HepG2 (cell line): Measurements from ENCODE around the gene FUZ. TPM values are rescaled to one million over a fixed set of nuclear protein-coding genes. Genes with fewer than 3 reads are reported as not detected.
A peak's percentile ranks its signal among the peaks of the same experiment; 100 is the strongest.

Source experiments
- ATAC-seq: fragments of 200-7000 bp; cut with Tn5 transposase; 3 replicates; pipeline ENCODE4 v1.9.1; 2020; ENCODE audit warnings: mild to moderate bottlenecking, moderate library complexity
- BruUV-seq: library from RNA; stranded (reverse); fragments of 400-500 nt; replicated peaks from 2 replicates; lab custom pipeline; 2021; lab: Mats Ljungman, UMichigan
- CTCF ChIA-PET: fragments of 300-600 bp; formaldehyde crosslinking; extraction: SDS; loops from one replicate; lab custom pipeline; 2021; ENCODE audit warnings: low total read pairs, inconsistent platforms, low intra/inter-chr PET ratio; lab: Yijun Ruan, JAX
- POLR2A ChIA-PET: fragments of 350-600 bp; sonication (Branson Sonifier 250); formaldehyde crosslinking; loops from one replicate; lab custom pipeline; 2020; ENCODE audit warnings: antibody characterized with exemption, inconsistent platforms; lab: Yijun Ruan, JAX
- DNase-seq: peaks from one replicate; pipeline ENCODE4 v3.0.0-alpha.2; 2015; ENCODE audit warnings: low spot score
- FAIRE-seq: peaks from 3 replicates; lab custom pipeline; 2011; peaks lifted over from hg19 to GRCh38; lab: Jason Lieb, UNC
- H2AFZ ChIP-seq: one replicate; pipeline ENCODE4 v1.6.1; 2011; ENCODE audit warnings: low read length, inconsistent platforms
- H3K27ac ChIP-seq: fragments of 300-600 bp; 3 replicates; pipeline ENCODE4 v1.8.0; 2011; ENCODE audit warnings: mixed run types, mild to moderate bottlenecking, mixed read lengths, low read length, inconsistent platforms; ENCODE audit not compliant: insufficient read depth; ENCODE audit errors: extremely low read length
- H3K27me3 ChIP-seq, 2 experiments: fragments of 200-600 bp in 1 of 2; 2 replicates in 1 of 2; 3 replicates in 1 of 2; pipeline versions ENCODE4 v1.6.0 to v1.8.0; 2011; ENCODE audit warnings: low read length in 2 of 2, mild to moderate bottlenecking in 2 of 2, moderate library complexity in 2 of 2, inconsistent platforms in 1 of 2; ENCODE audit not compliant: insufficient read depth in 2 of 2, control insufficient read depth in 1 of 2
- H3K36me3 ChIP-seq, 2 experiments: fragments of 200-600 bp in 1 of 2; replicated peaks in 1 of 2; 2 replicates in 1 of 2; 3 replicates in 1 of 2; pipeline versions ENCODE4 v1.5.1 to v1.8.0; 2011; ENCODE audit warnings: low read length in 2 of 2, inconsistent platforms in 1 of 2; ENCODE audit not compliant: insufficient read depth in 2 of 2, control insufficient read depth in 1 of 2
- H3K4me1 ChIP-seq: 2 replicates; pipeline ENCODE4 v1.5.1; 2012; ENCODE audit warnings: low read length, inconsistent platforms; ENCODE audit not compliant: insufficient read depth
- H3K4me2 ChIP-seq: 2 replicates; pipeline ENCODE4 v1.6.0; 2011; ENCODE audit warnings: low read depth, low read length, inconsistent platforms
- H3K4me3 ChIP-seq, 3 experiments: fragments of 200-600 bp in 1 of 3; sonication (generic), shearing (Covaris generic) in 1 of 3; replicated peaks in 1 of 3; 2 replicates each; pipeline ENCODE4 v1.5.1; 2011 to 2016; ENCODE audit warnings: low read length in 3 of 3, inconsistent platforms in 2 of 3, low read depth in 2 of 3, mild to moderate bottlenecking in 2 of 3, control low read depth in 1 of 3, mixed read lengths in 1 of 3; ENCODE audit not compliant: insufficient read depth in 1 of 3
- H3K79me2 ChIP-seq: one replicate; pipeline ENCODE4 v1.6.1; 2011; ENCODE audit warnings: low read length, inconsistent platforms; ENCODE audit not compliant: insufficient read depth
- H3K9ac ChIP-seq: 2 replicates; pipeline ENCODE4 v1.6.0; 2011; ENCODE audit warnings: mild to moderate bottlenecking, low read depth, low read length, inconsistent platforms; ENCODE audit not compliant: insufficient read depth
- H3K9me3 ChIP-seq: 2 replicates; pipeline ENCODE4 v1.5.1; 2012; ENCODE audit warnings: mild to moderate bottlenecking, low read length
- H4K20me1 ChIP-seq: 2 replicates; pipeline ENCODE4 v1.6.0; 2011; ENCODE audit warnings: inconsistent platforms, mild to moderate bottlenecking, low read length, moderate library complexity; ENCODE audit not compliant: insufficient read depth
- HDAC2 ChIP-seq: sonication (generic); formaldehyde crosslinking; IDR thresholded peaks from 2 replicates; pipeline ENCODE4 v1.4.0; 2020; ENCODE audit warnings: missing genetic modification reagents
- HIVEP1 ChIP-seq: sonication (generic); formaldehyde crosslinking; IDR thresholded peaks from 2 replicates; pipeline ENCODE4 v1.4.0; 2020; ENCODE audit warnings: mild to moderate bottlenecking, missing genetic modification reagents
- MED1 ChIP-seq: sonication (generic); formaldehyde crosslinking; IDR thresholded peaks from 2 replicates; pipeline ENCODE4 v1.4.0; 2020; ENCODE audit warnings: missing genetic modification reagents
- PAWR ChIP-seq: sonication (generic); formaldehyde crosslinking; IDR thresholded peaks from 2 replicates; pipeline ENCODE4 v1.4.0; 2020; ENCODE audit warnings: missing genetic modification reagents, mild to moderate bottlenecking, borderline replicate concordance
- RFX5 ChIP-seq: IDR thresholded peaks from 2 replicates; pipeline ENCODE4 v1.6.1; 2011; ENCODE audit warnings: low read depth, low read length, improper control_type of control experiment
- SNAPC5 ChIP-seq: sonication (generic); formaldehyde crosslinking; IDR thresholded peaks from 2 replicates; pipeline ENCODE4 v1.8.1; 2023; ENCODE audit warnings: mild to moderate bottlenecking, missing genetic modification reagents, borderline replicate concordance
- SP2 ChIP-seq: sonication (generic); formaldehyde crosslinking; IDR thresholded peaks from 2 replicates; pipeline ENCODE4 v1.5.1; 2020; ENCODE audit warnings: mild to moderate bottlenecking, missing genetic modification reagents
- ZFP91 ChIP-seq: sonication (generic); formaldehyde crosslinking; IDR thresholded peaks from 2 replicates; pipeline ENCODE4 v1.9.0; 2022; ENCODE audit warnings: missing genetic modification reagents, mild to moderate bottlenecking, borderline replicate concordance
- ZMAT3 ChIP-seq: sonication (generic); formaldehyde crosslinking; conservative IDR thresholded peaks from 2 replicates; pipeline ENCODE4 v1.7.0; 2021; ENCODE audit warnings: missing genetic modification reagents
- ZNF280B ChIP-seq: sonication (generic); formaldehyde crosslinking; IDR thresholded peaks from 2 replicates; pipeline ENCODE4 v1.5.0; 2020; ENCODE audit warnings: missing genetic modification reagents, mild to moderate bottlenecking, borderline replicate concordance
- ZNF318 ChIP-seq: sonication (generic); formaldehyde crosslinking; IDR thresholded peaks from 2 replicates; pipeline ENCODE4 v1.4.0; 2020; ENCODE audit warnings: mild to moderate bottlenecking, missing genetic modification reagents
- ZNF558 ChIP-seq: sonication (generic); formaldehyde crosslinking; IDR thresholded peaks from 2 replicates; pipeline ENCODE4 v1.9.0; 2022; ENCODE audit warnings: mild to moderate bottlenecking, missing genetic modification reagents, borderline replicate concordance
- WGBS: methylation state at CpG from one replicate; pipeline ENCODE4 v1.1.6; 2017; ENCODE audit warnings: low lambda C conversion rate; 5-methylcytosine and 5-hydroxymethylcytosine counted together
- in situ Hi-C: cut with HindIII; loops from 2 replicates; pipeline ENCODE4 v1.10.0; 2017; ENCODE audit warnings: low pct_unique_long_range_greater_than_20kb; ENCODE audit not compliant: extremely low pct_ligation_motif_present
- intact Hi-C: fragments of 100-400 bp; cut with micrococcal nuclease; formaldehyde crosslinking; loops from one replicate; pipeline ENCODE4 v1.10.0; 2022; ENCODE audit not compliant: unreplicated experiment
- polyA plus RNA-seq, 8 experiments: library from polyadenylated mRNA; depleted of rRNA in 3 of 8; stranded (reverse) in 7 of 8; unstranded in 1 of 8; fragments of >200 nt; fragmentation: Illumina TruSeq in 4 of 8; extraction: Trizol in 4 of 8; gene quantifications; 2 replicates each; pipeline versions ENCODE4 v1.2.1 to v1.2.3, GENCODE V29; 2011 to 2016; ENCODE audit warnings: low read depth in 4 of 8, missing spikeins in 1 of 8, mixed read lengths in 1 of 8; ENCODE audit not compliant: insufficient read depth in 1 of 8
- total RNA-seq, 5 experiments: library from RNA; depleted of rRNA; stranded (reverse); fragments of >200 nt; fragmentation: Illumina TruSeq; extraction: Trizol; gene quantifications; 2 replicates each; pipeline ENCODE4 v1.2.3, GENCODE V29; 2016; ENCODE audit warnings: low read depth in 1 of 5

The FUZ gene
- total and polyA plus RNA-seq, 2 of the 13 experiments (the other 11 are each of a cell fraction or from before 2014, with no cell fraction given) = 0.08 TPM; not detected in 1

- peak overlapping the region in 1 of 3 experiments; percentile 46; a peak in 3 of 6 replicates for H3K4me3 ChIP-seq
- no TSS peak for BruUV-seq
- ATAC-seq = peak; percentile 84
- TF ChIP-seq RFX5 = no peak
- no peak for TF ChIP-seq SP2
- peak; percentile 71; the same call in 1 of the 2 replicates for TF ChIP-seq HDAC2 (CRISPR knock-in tag)
- TF ChIP-seq ZNF280B (CRISPR knock-in tag) = no peak
- TF ChIP-seq SNAPC5 (CRISPR knock-in tag) = no peak
- no peak for TF ChIP-seq HIVEP1 (CRISPR knock-in tag)
- peak; percentile 79; the same call in 1 of the 2 replicates for TF ChIP-seq MED1 (CRISPR knock-in tag)
- TF ChIP-seq ZNF318 = 0 out of 2 replicates have a peak, but pooled peaks have one; percentile 60
- no peak for TF ChIP-seq ZNF558 (CRISPR knock-in tag)
- peak; percentile 35; the same call in 1 of the 2 replicates for TF ChIP-seq ZFP91 (CRISPR knock-in tag)
- TF ChIP-seq PAWR (CRISPR knock-in tag) = 0 out of 2 replicates have a peak, but pooled peaks have one; percentile 43
- TF ChIP-seq ZMAT3 (CRISPR knock-in tag) = peak; percentile 81; the same call in 1 of the 2 replicates
Measured at GRCh38 chr19:49771674-49772139, 41.4 kb downstream of the FUZ start.

More at GRCh38 chr19:49771674-49772139, 41.4 kb downstream of the FUZ start:
- FAIRE-seq (peak; percentile 94), DNase-seq (peak; percentile 89)
- Histone ChIP-seq H3K27me3 (no peaks in the 10 kb centered on the region; a peak in 1 of 5 replicates), H3K4me1 (peaks cover 48% of the 10 kb centered on the region), H3K36me3 (no peaks in the 10 kb centered on the region), H4K20me1 (no peaks in the 10 kb centered on the region), H3K9me3 (no peaks in the 10 kb centered on the region), H3K9ac (peak overlapping the region; percentile 59), H3K27ac (peak overlapping the region; percentile 85), H3K79me2 (peaks cover 20% of the 10 kb centered on the region), H3K4me2 (peak overlapping the region; percentile 56), H2AFZ (peak overlapping the region; percentile 32)
- intact Hi-C loops (no loop called here), in situ Hi-C loops (no loop called here)
- ChIA-PET POLR2A (interaction anchor here (0.6 to 1.8 kb wide), 13 partner anchors 12 to 1380 kb away, joined by 3 to 7 read pairs (median 4); partner anchors contain the start of genes AKT1S1, KDELR1, MED25 and PTOV1), CTCF (no interaction called here)
- 22% methylated on average over 13 of the region's 13 CpGs for WGBS
